Measurements from ENCODE around the gene PTPRJ.

PTPRJ gene

GRCh38 chr11:48101044-48101733 lies 120.8 kb downstream of the PTPRJ start:
- no peak for TF ChIP-seq CTCF (IDR thresholded peaks at IDR 0.05; ENCODE audit: low read depth, low read length, missing control alignments)
- no peak for DNase-seq (ENCODE audit: low read depth)
- H3K4me3 ChIP-seq (ENCODE audit: low read depth, low read length), result no peak overlapping the region

GRCh38 chr11:48101958-48102357 lies 121.6 kb downstream of the PTPRJ start:
- H3K4me3 ChIP-seq (ENCODE audit: low read depth, low read length), result no peak overlapping the region
- TF ChIP-seq CTCF (IDR thresholded peaks at IDR 0.05; ENCODE audit: low read depth, low read length, missing control alignments), result no peak
- no peak for DNase-seq (ENCODE audit: low read depth)

GRCh38 chr11:48103621-48104567 lies 123.5 kb downstream of the PTPRJ start:
- no peak for TF ChIP-seq CTCF (IDR thresholded peaks at IDR 0.05; ENCODE audit: low read depth, low read length, missing control alignments)
- no peak for DNase-seq (ENCODE audit: low read depth)
- H3K4me3 ChIP-seq (ENCODE audit: low read depth, low read length), result no peak overlapping the region

- no peak for TF ChIP-seq CTCF (IDR thresholded peaks at IDR 0.05; ENCODE audit: low read depth, low read length, missing control alignments)
- DNase-seq (ENCODE audit: low read depth), result no peak
- H3K4me3 ChIP-seq (ENCODE audit: low read depth, low read length), result no peak overlapping the region
Observed at GRCh38 chr11:48104568-48104924, 124.2 kb downstream of the PTPRJ start.

- H3K4me3 ChIP-seq (ENCODE audit: low read depth, low read length), result no peak overlapping the region
- DNase-seq (ENCODE audit: low read depth), result no peak
- no peak for TF ChIP-seq CTCF (IDR thresholded peaks at IDR 0.05; ENCODE audit: low read depth, low read length, missing control alignments)
Observed at GRCh38 chr11:48105096-48105990, 125.0 kb downstream of the PTPRJ start.

GRCh38 chr11:48106166-48106565 lies 125.8 kb downstream of the PTPRJ start:
- no peak overlapping the region for H3K4me3 ChIP-seq (ENCODE audit: low read depth, low read length)
- peak; percentile 49 for DNase-seq (ENCODE audit: low read depth)
- TF ChIP-seq CTCF (IDR thresholded peaks at IDR 0.05; ENCODE audit: low read depth, low read length, missing control alignments), result no peak

Data from GM12864 (cell line).